Endodermal cell (in vitro differentiated cells): ENCODE measurements around the gene TMEM222. TPM values are rescaled to one million over a fixed set of nuclear protein-coding genes. Genes with fewer than 3 reads are reported as not detected.

Experiments
- DNase-seq: peaks from one replicate; pipeline ENCODE4 v3.0.0-alpha.2; 2017
- H3K27ac ChIP-seq: 2 replicates; pipeline ENCODE4 v1.5.1; 2013; ENCODE audit warnings: mild to moderate bottlenecking, low read depth, low read length, moderate library complexity
- H3K27me3 ChIP-seq: 2 replicates; pipeline ENCODE4 v1.6.1; 2013; ENCODE audit warnings: mild to moderate bottlenecking, low read length, moderate library complexity; ENCODE audit not compliant: insufficient read depth, control insufficient read depth, poor library complexity, severe bottlenecking
- H3K36me3 ChIP-seq: 2 replicates; pipeline ENCODE4 v1.7.0; 2013; ENCODE audit warnings: mild to moderate bottlenecking, low read length, moderate library complexity; ENCODE audit not compliant: control insufficient read depth, insufficient read depth
- H3K4me1 ChIP-seq: one replicate; pipeline ENCODE4 v1.7.0; 2013; ENCODE audit warnings: low read length; ENCODE audit not compliant: control insufficient read depth, insufficient read depth
- H3K4me3 ChIP-seq: 2 replicates; pipeline ENCODE4 v1.5.1; 2013; ENCODE audit warnings: mild to moderate bottlenecking, low read length, moderate library complexity
- H3K9ac ChIP-seq: 2 replicates; pipeline ENCODE4 v1.6.1; 2013; ENCODE audit warnings: mild to moderate bottlenecking, low read length, moderate library complexity; ENCODE audit not compliant: poor library complexity, severe bottlenecking; ENCODE audit errors: extremely low read depth
- H3K9me3 ChIP-seq: 2 replicates; pipeline ENCODE4 v1.6.1; 2013; ENCODE audit warnings: mild to moderate bottlenecking, low read length, moderate library complexity; ENCODE audit not compliant: control insufficient read depth
- H3K27ac Mint-ChIP-seq: 2 replicates; pipeline ENCODE4 v1.8.0; 2020; ENCODE audit warnings: mixed read lengths
- H3K27me3 Mint-ChIP-seq: 2 replicates; pipeline ENCODE4 v1.8.0; 2021; ENCODE audit warnings: mild to moderate bottlenecking, mixed read lengths; ENCODE audit not compliant: insufficient read depth
- H3K36me3 Mint-ChIP-seq: 2 replicates; pipeline ENCODE4 v1.8.0; 2020; ENCODE audit warnings: low read depth, mixed read lengths
- H3K4me1 Mint-ChIP-seq: 2 replicates; pipeline ENCODE4 v1.8.0; 2020; ENCODE audit warnings: mixed read lengths
- H3K4me3 Mint-ChIP-seq: 2 replicates; pipeline ENCODE4 v1.8.0; 2020; ENCODE audit warnings: mild to moderate bottlenecking, moderate library complexity, mixed read lengths
- H3K9me3 Mint-ChIP-seq: 2 replicates; pipeline ENCODE4 v1.8.0; 2020; ENCODE audit warnings: mild to moderate bottlenecking, mixed read lengths
- WGBS, 2 experiments: methylation state at CpG; one replicate each; pipeline versions ENCODE4 v1.1.5 to v1.1.7; 2013; ENCODE audit warnings: missing lambda C conversion rate in 2 of 2, mixed read lengths in 1 of 2; ENCODE audit not compliant: insufficient coverage in 1 of 2, insufficient read length in 1 of 2; 5-methylcytosine and 5-hydroxymethylcytosine counted together
- total RNA-seq, 2 donors: library from RNA; stranded (reverse); fragmentation: NEBNext Ultra II Directional in 1 of 2; extraction: Animal tissue kit (Norgen Biotek cat#: 25700) in 1 of 2; gene quantifications; 2 replicates in 1 of 2; 3 replicates in 1 of 2; pipeline ENCODE4 v1.2.1, GENCODE V29; 2021
- TF ChIP-seq, protein P1 (sequence below): fragments of 200-600 bp; sonication (generic); conservative IDR thresholded peaks from 2 replicates; pipeline ENCODE4 v1.5.0; 2021; ENCODE audit warnings: antibody characterized with exemption, mild to moderate bottlenecking

The TMEM222 gene
- total RNA-seq, 2 donors from 2014 or later, result 26.0 to 31.8 TPM

DNA sequence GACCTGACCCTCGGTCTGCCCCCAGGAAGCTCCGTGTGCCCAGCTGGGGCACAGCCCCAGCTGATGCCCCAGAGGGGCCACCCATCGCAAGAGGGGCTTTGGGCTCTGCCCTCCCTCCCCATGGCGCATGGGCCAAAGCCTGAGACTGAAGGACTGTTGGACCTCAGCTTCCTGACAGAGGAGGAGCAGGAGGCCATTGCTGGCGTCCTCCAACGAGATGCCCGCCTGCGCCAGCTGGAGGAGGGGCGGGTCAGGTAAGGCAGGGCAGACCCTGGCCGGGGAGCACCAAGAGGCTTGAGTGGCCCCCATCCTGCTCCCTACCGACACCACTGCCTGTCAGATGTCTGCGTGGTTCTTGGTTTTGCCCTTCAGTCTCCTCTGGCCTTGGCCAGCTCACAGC is 23.3 kb downstream of the TMEM222 start:
- Histone ChIP-seq H3K9me3 (no peaks in the 10 kb centered on the region), H3K4me1 (no peaks in the 10 kb centered on the region), H3K27me3 (peaks cover 8% of the 10 kb centered on the region), H3K36me3 (no peaks in the 10 kb centered on the region), H3K27ac (no peak overlapping the region), H3K9ac (no peak overlapping the region), H3K4me3 (no peak overlapping the region)
- TF ChIP-seq, protein P1, sequence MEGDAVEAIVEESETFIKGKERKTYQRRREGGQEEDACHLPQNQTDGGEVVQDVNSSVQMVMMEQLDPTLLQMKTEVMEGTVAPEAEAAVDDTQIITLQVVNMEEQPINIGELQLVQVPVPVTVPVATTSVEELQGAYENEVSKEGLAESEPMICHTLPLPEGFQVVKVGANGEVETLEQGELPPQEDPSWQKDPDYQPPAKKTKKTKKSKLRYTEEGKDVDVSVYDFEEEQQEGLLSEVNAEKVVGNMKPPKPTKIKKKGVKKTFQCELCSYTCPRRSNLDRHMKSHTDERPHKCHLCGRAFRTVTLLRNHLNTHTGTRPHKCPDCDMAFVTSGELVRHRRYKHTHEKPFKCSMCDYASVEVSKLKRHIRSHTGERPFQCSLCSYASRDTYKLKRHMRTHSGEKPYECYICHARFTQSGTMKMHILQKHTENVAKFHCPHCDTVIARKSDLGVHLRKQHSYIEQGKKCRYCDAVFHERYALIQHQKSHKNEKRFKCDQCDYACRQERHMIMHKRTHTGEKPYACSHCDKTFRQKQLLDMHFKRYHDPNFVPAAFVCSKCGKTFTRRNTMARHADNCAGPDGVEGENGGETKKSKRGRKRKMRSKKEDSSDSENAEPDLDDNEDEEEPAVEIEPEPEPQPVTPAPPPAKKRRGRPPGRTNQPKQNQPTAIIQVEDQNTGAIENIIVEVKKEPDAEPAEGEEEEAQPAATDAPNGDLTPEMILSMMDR, result no peak
- H3K27ac Mint-ChIP-seq, result no peak overlapping the region
- peaks cover 4% of the 10 kb centered on the region for H3K36me3 Mint-ChIP-seq
- no peak overlapping the region for H3K4me3 Mint-ChIP-seq
- H3K4me1 Mint-ChIP-seq, result peaks cover 19% of the 10 kb centered on the region
- DNase-seq, result peak; percentile 36
- peaks cover 1% of the 10 kb centered on the region for H3K9me3 Mint-ChIP-seq
- WGBS, 2 experiments, result 90 to 93% methylated on average over 10 to 12 of the region's 12 CpGs
- peaks cover 3% of the 10 kb centered on the region for H3K27me3 Mint-ChIP-seq

DNA sequence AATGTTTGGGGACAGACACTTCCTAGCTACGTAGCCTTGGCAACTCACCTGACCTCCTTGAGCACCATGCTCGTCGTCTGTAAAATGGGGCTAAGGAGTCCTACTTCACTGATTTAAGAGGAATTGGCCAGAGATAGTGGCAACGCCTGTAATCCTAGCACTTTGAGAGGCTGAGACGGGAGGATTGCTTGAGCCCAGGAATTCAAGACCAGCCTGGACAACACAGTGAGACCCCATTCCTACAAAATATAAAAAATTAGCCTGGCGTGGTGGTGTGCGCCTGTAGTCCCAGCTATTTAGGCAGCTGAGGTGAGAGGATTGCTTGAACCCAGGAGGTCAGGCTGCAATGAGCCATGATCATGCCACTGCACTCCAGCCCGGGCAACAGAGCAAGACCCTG is 24.4 kb downstream of the TMEM222 start:
- peaks cover 11% of the 10 kb centered on the region for H3K27me3 Mint-ChIP-seq
- H3K4me3 ChIP-seq, result no peak overlapping the region
- no peaks in the 10 kb centered on the region for H3K36me3 ChIP-seq
- H3K27me3 ChIP-seq, result peaks cover 16% of the 10 kb centered on the region
- H3K9me3 Mint-ChIP-seq, result peaks cover 5% of the 10 kb centered on the region
- H3K4me1 Mint-ChIP-seq, result peaks cover 13% of the 10 kb centered on the region
- no peaks in the 10 kb centered on the region for H3K9me3 ChIP-seq
- peaks cover 4% of the 10 kb centered on the region for H3K36me3 Mint-ChIP-seq
- no peak overlapping the region for H3K27ac Mint-ChIP-seq
- TF ChIP-seq, protein P1, result no peak
- DNase-seq, result no peak
- no peak overlapping the region for H3K9ac ChIP-seq
- 94 to 96% methylated on average over 7 of the region's 8 CpGs for WGBS, 2 experiments
- no peak overlapping the region for H3K27ac ChIP-seq
- H3K4me3 Mint-ChIP-seq, result no peak overlapping the region
- H3K4me1 ChIP-seq, result no peaks in the 10 kb centered on the region

DNA sequence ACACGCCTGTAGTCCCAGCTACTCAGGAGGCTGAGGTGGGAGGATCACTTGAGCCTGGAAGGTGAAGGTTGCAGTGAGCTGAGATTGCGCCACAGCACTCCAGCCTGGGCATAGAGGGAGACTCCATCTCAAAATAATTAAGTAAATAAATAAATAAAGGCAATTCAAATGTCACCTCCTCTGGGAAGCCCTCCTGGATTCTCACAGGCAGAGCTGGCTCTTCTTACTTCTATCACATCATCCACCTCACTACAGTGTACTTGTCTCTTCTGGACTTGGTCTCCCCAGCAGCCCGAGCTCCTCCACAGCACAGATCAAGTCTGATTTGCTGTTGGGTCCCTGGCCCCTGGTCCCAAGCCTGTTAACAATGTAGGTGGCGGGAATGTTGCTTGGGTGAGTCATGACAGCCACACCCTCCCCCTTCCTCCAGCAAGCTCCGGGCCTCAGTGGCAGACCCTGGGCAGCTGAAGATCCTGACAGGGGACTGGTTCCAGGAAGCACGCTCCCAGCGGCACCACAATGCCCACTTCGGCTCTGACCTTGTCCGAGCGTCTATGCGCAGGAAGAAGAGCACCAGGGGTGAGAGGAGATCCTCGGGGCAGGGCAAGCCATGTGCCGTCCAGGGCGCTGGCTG is 25.1 kb downstream of the TMEM222 start:
- TF ChIP-seq, protein P1, result no peak
- Mint-ChIP-seq H3K36me3 (peaks cover 4% of the 10 kb centered on the region), H3K27ac (peak overlapping the region; percentile 48), H3K9me3 (peaks cover 5% of the 10 kb centered on the region), H3K4me3 (no peak overlapping the region), H3K4me1 (peaks cover 8% of the 10 kb centered on the region), H3K27me3 (peaks cover 11% of the 10 kb centered on the region)
- H3K36me3 ChIP-seq, result no peaks in the 10 kb centered on the region
- no peaks in the 10 kb centered on the region for H3K4me1 ChIP-seq
- H3K27ac ChIP-seq, result no peak overlapping the region
- no peaks in the 10 kb centered on the region for H3K9me3 ChIP-seq
- peaks cover 16% of the 10 kb centered on the region for H3K27me3 ChIP-seq
- H3K9ac ChIP-seq, result no peak overlapping the region
- peak; percentile 63 for DNase-seq
- 91 to 98% methylated on average over 8 to 14 of the region's 14 CpGs for WGBS, 2 experiments
- H3K4me3 ChIP-seq, result no peak overlapping the region
